HL-60 (cell line): ENCODE data around the gene ZNF211.
A peak's percentile ranks its signal among the peaks of the same experiment; 100 is the strongest.

Experiments used
- DNase-seq, 2 experiments: peaks; one replicate each; pipeline ENCODE4 v3.0.0-alpha.2; 2010 to 2020; ENCODE audit warnings: low read depth in 1 of 2, low spot score in 1 of 2
- H3K27ac ChIP-seq: fragments of 250-450 bp; sonication (Bioruptor Pico); replicated peaks from 2 replicates; pipeline ENCODE4 v1.5.1; 2020; ENCODE audit warnings: mild to moderate bottlenecking, moderate library complexity
- H3K27me3 ChIP-seq: fragments of 250-450 bp; sonication (Bioruptor Pico); 2 replicates; pipeline ENCODE4 v1.5.1; 2021; ENCODE audit warnings: mild to moderate bottlenecking, moderate library complexity; ENCODE audit not compliant: insufficient read depth, poor library complexity, severe bottlenecking
- H3K4me3 ChIP-seq: replicated peaks from 2 replicates; pipeline ENCODE4 v1.5.1; 2011; ENCODE audit warnings: mild to moderate bottlenecking, control low read depth, low read length; ENCODE audit not compliant: insufficient read depth
- GABPA ChIP-seq: IDR thresholded peaks from 2 replicates; pipeline ENCODE4 v1.6.1; 2012; ENCODE audit warnings: low read depth
- POLR2AphosphoS5 ChIP-seq: IDR thresholded peaks from 2 replicates; pipeline ENCODE4 v1.6.1; 2012; ENCODE audit warnings: low read depth
- SPI1 ChIP-seq: IDR thresholded peaks from 2 replicates; pipeline ENCODE4 v1.6.1; 2012; ENCODE audit warnings: low read depth, mild to moderate bottlenecking, borderline replicate concordance
- TF ChIP-seq, protein P1 (sequence below): IDR thresholded peaks from 2 replicates; pipeline ENCODE4 v1.6.1; 2012; ENCODE audit warnings: low read depth; ENCODE audit not compliant: insufficient replicate concordance
- TF ChIP-seq, protein P2 (sequence below): IDR thresholded peaks from one replicate; pipeline ENCODE4 v1.5.1; 2011; ENCODE audit warnings: low read length, control low read depth, inconsistent platforms; ENCODE audit not compliant: insufficient read depth

The ZNF211 gene

DNA sequence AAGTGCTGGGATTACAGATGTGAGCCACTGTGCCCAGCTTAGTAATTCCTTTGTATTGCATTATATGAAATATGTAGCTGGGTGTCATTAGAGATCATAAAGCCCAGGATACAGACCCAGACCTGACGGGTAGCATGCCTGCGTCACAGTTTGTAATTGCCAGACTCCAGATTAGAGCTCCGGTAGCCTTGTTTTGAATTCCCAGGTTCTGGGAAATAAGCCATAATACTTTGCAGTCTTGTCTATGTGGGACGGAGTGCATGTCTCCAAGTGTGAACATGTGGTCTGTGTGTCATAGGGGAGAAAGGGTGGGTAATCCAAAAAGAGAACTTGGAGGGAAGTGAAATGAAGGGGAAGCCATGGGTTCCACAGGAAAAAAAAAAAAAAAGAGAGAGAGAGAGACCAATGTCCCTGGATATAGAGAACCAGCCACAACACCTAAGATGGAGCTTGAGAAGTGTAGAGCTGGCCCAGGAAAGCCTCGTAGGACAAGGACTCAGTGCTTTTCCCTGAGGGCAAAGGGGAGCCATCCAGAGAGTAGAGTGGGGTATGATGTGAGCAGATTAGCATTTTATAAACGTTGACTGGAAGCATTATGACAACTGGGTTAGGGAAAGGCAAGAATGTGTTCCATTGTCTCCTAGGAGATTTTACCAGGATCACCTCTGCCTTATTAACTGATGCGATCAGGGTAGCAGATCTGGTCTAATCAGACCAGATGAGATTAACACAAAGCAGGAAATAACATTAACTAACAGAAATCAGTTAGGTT is 38.3 kb downstream of the ZNF211 start:
- Histone ChIP-seq H3K27ac (no peak overlapping the region), H3K4me3 (no peak overlapping the region), H3K27me3 (no peaks in the 10 kb centered on the region)
- TF ChIP-seq SPI1 (no peak), POLR2AphosphoS5 (no peak), GABPA (no peak)
- TF ChIP-seq, protein P1, sequence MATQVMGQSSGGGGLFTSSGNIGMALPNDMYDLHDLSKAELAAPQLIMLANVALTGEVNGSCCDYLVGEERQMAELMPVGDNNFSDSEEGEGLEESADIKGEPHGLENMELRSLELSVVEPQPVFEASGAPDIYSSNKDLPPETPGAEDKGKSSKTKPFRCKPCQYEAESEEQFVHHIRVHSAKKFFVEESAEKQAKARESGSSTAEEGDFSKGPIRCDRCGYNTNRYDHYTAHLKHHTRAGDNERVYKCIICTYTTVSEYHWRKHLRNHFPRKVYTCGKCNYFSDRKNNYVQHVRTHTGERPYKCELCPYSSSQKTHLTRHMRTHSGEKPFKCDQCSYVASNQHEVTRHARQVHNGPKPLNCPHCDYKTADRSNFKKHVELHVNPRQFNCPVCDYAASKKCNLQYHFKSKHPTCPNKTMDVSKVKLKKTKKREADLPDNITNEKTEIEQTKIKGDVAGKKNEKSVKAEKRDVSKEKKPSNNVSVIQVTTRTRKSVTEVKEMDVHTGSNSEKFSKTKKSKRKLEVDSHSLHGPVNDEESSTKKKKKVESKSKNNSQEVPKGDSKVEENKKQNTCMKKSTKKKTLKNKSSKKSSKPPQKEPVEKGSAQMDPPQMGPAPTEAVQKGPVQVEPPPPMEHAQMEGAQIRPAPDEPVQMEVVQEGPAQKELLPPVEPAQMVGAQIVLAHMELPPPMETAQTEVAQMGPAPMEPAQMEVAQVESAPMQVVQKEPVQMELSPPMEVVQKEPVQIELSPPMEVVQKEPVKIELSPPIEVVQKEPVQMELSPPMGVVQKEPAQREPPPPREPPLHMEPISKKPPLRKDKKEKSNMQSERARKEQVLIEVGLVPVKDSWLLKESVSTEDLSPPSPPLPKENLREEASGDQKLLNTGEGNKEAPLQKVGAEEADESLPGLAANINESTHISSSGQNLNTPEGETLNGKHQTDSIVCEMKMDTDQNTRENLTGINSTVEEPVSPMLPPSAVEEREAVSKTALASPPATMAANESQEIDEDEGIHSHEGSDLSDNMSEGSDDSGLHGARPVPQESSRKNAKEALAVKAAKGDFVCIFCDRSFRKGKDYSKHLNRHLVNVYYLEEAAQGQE, result no peak
- TF ChIP-seq, protein P2, sequence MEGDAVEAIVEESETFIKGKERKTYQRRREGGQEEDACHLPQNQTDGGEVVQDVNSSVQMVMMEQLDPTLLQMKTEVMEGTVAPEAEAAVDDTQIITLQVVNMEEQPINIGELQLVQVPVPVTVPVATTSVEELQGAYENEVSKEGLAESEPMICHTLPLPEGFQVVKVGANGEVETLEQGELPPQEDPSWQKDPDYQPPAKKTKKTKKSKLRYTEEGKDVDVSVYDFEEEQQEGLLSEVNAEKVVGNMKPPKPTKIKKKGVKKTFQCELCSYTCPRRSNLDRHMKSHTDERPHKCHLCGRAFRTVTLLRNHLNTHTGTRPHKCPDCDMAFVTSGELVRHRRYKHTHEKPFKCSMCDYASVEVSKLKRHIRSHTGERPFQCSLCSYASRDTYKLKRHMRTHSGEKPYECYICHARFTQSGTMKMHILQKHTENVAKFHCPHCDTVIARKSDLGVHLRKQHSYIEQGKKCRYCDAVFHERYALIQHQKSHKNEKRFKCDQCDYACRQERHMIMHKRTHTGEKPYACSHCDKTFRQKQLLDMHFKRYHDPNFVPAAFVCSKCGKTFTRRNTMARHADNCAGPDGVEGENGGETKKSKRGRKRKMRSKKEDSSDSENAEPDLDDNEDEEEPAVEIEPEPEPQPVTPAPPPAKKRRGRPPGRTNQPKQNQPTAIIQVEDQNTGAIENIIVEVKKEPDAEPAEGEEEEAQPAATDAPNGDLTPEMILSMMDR, result no peak
- DNase-seq, result no peak

DNA sequence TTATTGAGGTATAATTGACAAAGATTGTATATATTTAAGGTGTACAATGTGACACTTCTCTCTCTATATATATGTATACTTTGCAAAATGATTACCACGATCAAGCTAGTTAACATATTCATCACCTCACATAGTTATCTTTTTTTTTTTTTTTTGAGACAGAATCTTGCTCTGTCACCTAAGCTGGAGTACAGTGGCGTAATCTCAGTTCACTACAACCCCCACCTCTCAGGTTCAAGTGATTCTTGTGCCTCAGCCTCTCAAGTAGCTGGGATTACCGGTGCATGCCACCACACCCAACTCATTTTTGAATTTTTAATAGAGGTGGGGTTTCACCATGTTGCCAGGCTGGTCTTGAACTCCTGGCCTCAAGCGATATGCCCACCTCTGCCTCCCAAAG is 39.5 kb downstream of the ZNF211 start:
- Histone ChIP-seq H3K27me3 (no peaks in the 10 kb centered on the region), H3K4me3 (no peak overlapping the region), H3K27ac (no peak overlapping the region)
- no peak for DNase-seq
- TF ChIP-seq GABPA, result no peak

DNA sequence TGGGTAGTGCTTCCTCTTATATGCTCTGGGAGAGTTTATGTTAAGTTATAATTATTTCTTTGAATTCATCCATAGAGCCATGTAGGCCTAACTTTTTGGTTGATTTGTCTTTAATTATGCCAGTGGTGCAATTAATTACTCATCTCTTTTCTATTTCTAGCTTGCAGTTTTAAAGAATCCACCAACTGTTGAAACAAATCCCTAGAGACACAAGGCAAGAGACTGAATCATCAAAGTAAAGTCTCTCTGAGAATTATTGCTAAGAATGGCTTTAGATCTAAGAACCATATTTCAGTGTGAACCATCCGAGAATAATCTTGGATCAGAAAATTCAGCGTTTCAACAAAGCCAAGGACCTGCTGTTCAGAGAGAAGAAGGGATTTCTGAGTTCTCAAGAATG is 42.9 kb downstream of the ZNF211 start:
- Histone ChIP-seq H3K27ac (no peak overlapping the region), H3K27me3 (no peaks in the 10 kb centered on the region), H3K4me3 (no peak overlapping the region)
- no peak for DNase-seq
- TF ChIP-seq SPI1 (no peak), GABPA (no peak), POLR2AphosphoS5 (no peak)
- TF ChIP-seq, protein P2, result no peak
- TF ChIP-seq, protein P1, result no peak

DNA sequence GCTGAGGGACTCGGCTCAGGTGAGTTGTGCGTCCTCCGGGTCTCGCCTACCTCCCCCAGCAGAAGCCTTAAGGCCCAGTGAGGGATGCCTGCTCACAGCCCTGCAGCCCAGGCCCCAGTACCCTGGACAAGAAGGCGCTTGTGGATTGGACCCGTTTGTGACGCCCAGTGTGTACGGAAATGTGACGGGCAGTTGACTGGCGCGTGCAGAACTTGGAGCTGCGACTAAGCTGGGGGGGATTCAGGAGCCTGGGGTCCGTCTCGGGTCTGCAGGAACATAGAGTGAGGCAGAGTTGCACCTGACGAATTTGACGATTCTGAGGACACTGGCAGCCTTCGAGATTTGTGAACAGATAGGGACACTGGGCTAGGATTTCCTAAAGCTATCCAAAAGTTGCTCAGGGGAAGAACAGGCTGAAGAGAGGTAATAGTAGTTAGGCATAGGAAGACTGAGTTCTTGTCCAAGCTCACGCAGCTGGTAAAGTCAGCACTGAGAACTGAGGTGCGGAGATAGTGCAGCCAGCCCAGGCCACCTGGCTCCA is 49.3 kb downstream of the ZNF211 start:
- no peak for TF ChIP-seq POLR2AphosphoS5
- no peak for TF ChIP-seq SPI1
- TF ChIP-seq, protein P1, result no peak
- TF ChIP-seq, protein P2, result no peak
- TF ChIP-seq GABPA, result no peak
- Histone ChIP-seq H3K4me3 (peak overlapping the region; percentile 89), H3K27me3 (no peaks in the 10 kb centered on the region), H3K27ac (peak overlapping the region; percentile 88)
- no peak for DNase-seq
